Panc1 (cell line): ENCODE results near the gene ZNF335.

Experiments used
- POLR2AphosphoS5 ChIP-seq: IDR thresholded peaks from 2 replicates; pipeline ENCODE4 v1.6.1; 2012; ENCODE audit warnings: mild to moderate bottlenecking, low read depth, low read length, moderate library complexity
- SIN3A ChIP-seq: IDR thresholded peaks from 2 replicates; pipeline ENCODE4 v1.6.1; 2012; ENCODE audit warnings: low read depth, mild to moderate bottlenecking, low read length, moderate library complexity, borderline replicate concordance; ENCODE audit not compliant: insufficient read depth
- TF ChIP-seq, protein P1 (sequence below): fragments of 450-650 bp; IDR thresholded peaks from 2 replicates; pipeline ENCODE4 v1.5.1; 2017; ENCODE audit warnings: mild to moderate bottlenecking
- TF ChIP-seq, protein P2 (sequence below), 2 experiments: IDR thresholded peaks; 2 replicates each; pipeline ENCODE4 v1.6.1; 2011 to 2012; ENCODE audit warnings: low read depth in 2 of 2, control low read depth in 1 of 2, low read length in 1 of 2, mild to moderate bottlenecking in 1 of 2, moderate library complexity in 1 of 2; ENCODE audit not compliant: insufficient read depth in 1 of 2

DNA sequence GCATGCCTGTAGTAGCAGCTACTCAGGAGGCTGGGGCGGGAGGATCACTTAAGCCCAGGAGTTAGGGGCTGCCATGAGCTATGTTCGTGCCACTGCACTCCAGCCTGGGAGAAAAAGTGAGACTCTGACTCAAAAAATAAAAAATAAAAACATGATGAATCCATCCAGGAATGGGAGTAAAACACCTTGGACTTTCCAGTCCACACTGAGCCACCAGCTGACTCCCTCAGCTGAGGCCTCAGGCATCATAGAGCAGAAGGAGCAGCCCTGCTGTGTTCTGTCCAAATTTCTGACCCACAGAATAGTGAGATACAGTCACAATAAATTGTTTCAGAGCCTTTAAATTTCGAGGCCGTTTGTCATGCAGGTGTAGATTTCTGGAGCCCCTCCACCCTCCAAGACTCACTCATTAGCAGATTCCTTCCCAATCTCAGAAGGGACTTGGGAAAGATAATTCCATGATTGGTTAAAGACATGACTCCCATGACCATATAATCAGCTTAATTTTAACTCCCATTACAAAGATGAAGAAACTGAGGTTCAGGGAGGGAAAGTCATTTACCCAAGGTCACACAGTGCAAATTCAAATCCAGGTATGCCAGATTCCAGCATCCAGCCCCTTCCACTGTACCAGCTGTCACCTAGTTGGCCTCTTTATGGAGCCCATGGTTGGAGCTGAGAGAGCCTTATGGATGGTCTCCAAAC lies 27.7 kb upstream of the ZNF335 start:
- TF ChIP-seq, protein P1, sequence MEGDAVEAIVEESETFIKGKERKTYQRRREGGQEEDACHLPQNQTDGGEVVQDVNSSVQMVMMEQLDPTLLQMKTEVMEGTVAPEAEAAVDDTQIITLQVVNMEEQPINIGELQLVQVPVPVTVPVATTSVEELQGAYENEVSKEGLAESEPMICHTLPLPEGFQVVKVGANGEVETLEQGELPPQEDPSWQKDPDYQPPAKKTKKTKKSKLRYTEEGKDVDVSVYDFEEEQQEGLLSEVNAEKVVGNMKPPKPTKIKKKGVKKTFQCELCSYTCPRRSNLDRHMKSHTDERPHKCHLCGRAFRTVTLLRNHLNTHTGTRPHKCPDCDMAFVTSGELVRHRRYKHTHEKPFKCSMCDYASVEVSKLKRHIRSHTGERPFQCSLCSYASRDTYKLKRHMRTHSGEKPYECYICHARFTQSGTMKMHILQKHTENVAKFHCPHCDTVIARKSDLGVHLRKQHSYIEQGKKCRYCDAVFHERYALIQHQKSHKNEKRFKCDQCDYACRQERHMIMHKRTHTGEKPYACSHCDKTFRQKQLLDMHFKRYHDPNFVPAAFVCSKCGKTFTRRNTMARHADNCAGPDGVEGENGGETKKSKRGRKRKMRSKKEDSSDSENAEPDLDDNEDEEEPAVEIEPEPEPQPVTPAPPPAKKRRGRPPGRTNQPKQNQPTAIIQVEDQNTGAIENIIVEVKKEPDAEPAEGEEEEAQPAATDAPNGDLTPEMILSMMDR = no peak
- TF ChIP-seq POLR2AphosphoS5 (no peak), SIN3A (no peak)
- TF ChIP-seq, protein P2, sequence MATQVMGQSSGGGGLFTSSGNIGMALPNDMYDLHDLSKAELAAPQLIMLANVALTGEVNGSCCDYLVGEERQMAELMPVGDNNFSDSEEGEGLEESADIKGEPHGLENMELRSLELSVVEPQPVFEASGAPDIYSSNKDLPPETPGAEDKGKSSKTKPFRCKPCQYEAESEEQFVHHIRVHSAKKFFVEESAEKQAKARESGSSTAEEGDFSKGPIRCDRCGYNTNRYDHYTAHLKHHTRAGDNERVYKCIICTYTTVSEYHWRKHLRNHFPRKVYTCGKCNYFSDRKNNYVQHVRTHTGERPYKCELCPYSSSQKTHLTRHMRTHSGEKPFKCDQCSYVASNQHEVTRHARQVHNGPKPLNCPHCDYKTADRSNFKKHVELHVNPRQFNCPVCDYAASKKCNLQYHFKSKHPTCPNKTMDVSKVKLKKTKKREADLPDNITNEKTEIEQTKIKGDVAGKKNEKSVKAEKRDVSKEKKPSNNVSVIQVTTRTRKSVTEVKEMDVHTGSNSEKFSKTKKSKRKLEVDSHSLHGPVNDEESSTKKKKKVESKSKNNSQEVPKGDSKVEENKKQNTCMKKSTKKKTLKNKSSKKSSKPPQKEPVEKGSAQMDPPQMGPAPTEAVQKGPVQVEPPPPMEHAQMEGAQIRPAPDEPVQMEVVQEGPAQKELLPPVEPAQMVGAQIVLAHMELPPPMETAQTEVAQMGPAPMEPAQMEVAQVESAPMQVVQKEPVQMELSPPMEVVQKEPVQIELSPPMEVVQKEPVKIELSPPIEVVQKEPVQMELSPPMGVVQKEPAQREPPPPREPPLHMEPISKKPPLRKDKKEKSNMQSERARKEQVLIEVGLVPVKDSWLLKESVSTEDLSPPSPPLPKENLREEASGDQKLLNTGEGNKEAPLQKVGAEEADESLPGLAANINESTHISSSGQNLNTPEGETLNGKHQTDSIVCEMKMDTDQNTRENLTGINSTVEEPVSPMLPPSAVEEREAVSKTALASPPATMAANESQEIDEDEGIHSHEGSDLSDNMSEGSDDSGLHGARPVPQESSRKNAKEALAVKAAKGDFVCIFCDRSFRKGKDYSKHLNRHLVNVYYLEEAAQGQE (IDR thresholded peaks at IDR 0.05; ENCODE audit: insufficient read depth in 1 of 2, low read depth in 2 of 2, low read length in 1 of 2) = no peak
